ENCODE measurements around the gene WARS2. TPM values are rescaled to one million over a fixed set of nuclear protein-coding genes. Genes with fewer than 3 reads are reported as not detected.

WARS2 gene
- total and polyA plus RNA-seq, 2 donors = 6.8 to 29.3 TPM

DNA sequence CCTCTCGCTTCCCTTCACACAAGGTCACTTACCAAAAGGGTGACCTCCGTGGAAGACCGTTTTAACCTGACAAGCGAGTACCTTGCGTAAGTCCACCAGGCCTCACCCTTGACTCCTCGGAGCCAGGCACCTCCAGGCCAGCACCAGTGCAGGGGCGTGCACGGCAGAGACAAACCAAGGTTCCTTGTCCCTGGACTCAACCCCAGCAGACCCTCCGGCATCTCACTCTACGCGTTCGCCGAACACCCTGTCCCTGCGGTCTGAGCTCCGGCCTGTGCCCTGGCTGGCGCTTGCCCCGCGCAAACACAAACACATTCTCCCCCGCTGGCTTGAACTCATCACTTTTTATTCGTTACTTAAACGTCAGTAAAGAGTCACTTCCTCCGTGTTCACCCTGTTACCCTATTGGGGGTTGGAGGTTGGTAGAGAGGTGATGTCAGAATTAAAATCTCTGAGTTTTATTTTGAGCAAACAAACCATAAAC lies 156.9 kb downstream of the WARS2 start:
- H3K36me3 ChIP-seq (ENCODE audit: insufficient read depth) = no peaks in the 10 kb centered on the region
- no peak overlapping the region for H3K27ac ChIP-seq (ENCODE audit: low read depth)
- DNase-seq (ENCODE audit: extremely low spot score) = no peak
- no peak overlapping the region for H3K4me3 ChIP-seq (ENCODE audit: low read depth, low read length)
- 33% methylated on average over 22 of the region's 22 CpGs for WGBS
- no peaks in the 10 kb centered on the region for H3K4me1 ChIP-seq (ENCODE audit: insufficient read depth)

DNA sequence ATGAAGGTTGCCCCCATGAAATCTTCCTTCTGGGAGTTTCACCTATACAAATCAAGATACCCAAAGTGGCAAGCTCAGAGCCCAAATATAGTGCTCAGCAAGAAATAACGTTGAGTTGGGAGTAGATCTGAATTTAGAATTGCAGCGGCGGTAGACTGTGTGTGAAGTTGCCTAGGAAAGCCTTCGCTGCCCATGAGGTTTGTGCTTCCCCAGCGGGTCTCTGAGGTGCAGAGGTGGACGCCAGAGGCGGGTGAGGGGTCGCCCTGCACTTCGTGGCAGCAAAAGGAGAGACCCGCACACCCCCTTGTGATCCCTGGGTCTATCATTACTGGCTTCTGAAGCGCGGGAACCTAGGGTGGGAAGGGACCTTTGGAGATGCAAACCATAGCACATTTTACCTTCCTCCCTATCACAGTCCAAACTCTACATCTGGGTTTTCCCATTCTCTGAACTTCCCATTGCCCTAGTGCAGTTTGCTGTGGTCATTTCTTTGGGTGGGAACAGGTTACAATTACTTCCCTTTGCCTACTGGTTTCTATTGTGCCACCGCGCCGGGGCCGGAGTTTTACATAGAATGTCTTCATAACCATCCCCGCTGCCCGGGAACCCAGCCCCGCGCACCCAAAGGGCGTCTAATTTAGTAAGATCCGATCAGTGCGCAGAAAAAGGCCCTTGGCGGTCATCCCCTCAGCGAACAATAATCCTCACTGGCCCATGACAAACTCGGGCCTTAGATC lies 157.5 kb downstream of the WARS2 start:
- H3K27ac ChIP-seq (ENCODE audit: low read depth) = no peak overlapping the region
- WGBS = 20% methylated on average over 26 of the region's 26 CpGs
- H3K4me3 ChIP-seq (ENCODE audit: low read depth, low read length) = no peak overlapping the region
- H3K4me1 ChIP-seq (ENCODE audit: insufficient read depth) = no peaks in the 10 kb centered on the region
- no peak for DNase-seq (ENCODE audit: extremely low spot score)
- no peaks in the 10 kb centered on the region for H3K36me3 ChIP-seq (ENCODE audit: insufficient read depth)

DNA sequence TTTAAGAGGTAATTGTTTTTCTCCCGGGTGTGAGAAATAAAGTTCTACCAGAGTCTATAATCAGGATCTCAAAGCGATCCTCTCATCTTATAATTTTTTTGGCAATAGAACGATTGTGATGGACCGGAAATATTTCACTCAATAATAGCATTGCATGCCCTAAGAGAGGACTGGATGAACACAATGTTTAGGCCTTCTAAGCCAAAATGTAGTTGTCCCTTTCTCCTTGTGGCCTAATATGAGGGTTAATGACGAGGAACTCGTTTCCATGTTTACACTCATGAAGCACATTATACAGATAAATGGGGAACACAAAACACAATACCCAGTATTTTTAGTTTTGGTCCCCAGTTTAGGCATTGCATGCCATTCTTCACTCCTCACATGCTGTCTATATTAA lies 158.2 kb downstream of the WARS2 start:
- no peaks in the 10 kb centered on the region for H3K36me3 ChIP-seq (ENCODE audit: insufficient read depth)
- no peak overlapping the region for H3K27ac ChIP-seq (ENCODE audit: low read depth)
- WGBS = 45% methylated on average over 6 of the region's 6 CpGs
- no peak overlapping the region for H3K4me3 ChIP-seq (ENCODE audit: low read depth, low read length)
- no peaks in the 10 kb centered on the region for H3K4me1 ChIP-seq (ENCODE audit: insufficient read depth)
- DNase-seq (ENCODE audit: extremely low spot score) = no peak

GRCh38 chr1:118981436-118981835 lies 159.0 kb downstream of the WARS2 start:
- no peak overlapping the region for H3K4me3 ChIP-seq (ENCODE audit: low read depth, low read length)
- no peak overlapping the region for H3K27ac ChIP-seq (ENCODE audit: low read depth)
- WGBS = 20% methylated on average over 1 of the region's 1 CpG
- no peak for DNase-seq (ENCODE audit: extremely low spot score)
- no peaks in the 10 kb centered on the region for H3K36me3 ChIP-seq (ENCODE audit: insufficient read depth)
- no peaks in the 10 kb centered on the region for H3K4me1 ChIP-seq (ENCODE audit: insufficient read depth)

Small RNA genes lying within 50 kb of the gene (small RNA-seq; reads per million reads assigned to genes)
- not detected for gene AL139420.2

Other genes starting within 250 kb of the WARS2 start
- gene TBX15, start 152.3 kb downstream of the WARS2 start, total RNA-seq = 5.2 TPM
- 0.38 TPM for gene TBX15, start 152.3 kb downstream of the WARS2 start, polyA plus RNA-seq
- gene HAO2, start 228.1 kb upstream of the WARS2 start, total RNA-seq = 0.16 TPM
- 0.09 TPM for gene HAO2, start 228.1 kb upstream of the WARS2 start, polyA plus RNA-seq